ENCODE data around the gene YY1. TPM values are rescaled to one million over a fixed set of nuclear protein-coding genes. Genes with fewer than 3 reads are reported as not detected.

Gene YY1
- total RNA-seq, 1 donor from 2014 or later = 42.4 TPM

DNA sequence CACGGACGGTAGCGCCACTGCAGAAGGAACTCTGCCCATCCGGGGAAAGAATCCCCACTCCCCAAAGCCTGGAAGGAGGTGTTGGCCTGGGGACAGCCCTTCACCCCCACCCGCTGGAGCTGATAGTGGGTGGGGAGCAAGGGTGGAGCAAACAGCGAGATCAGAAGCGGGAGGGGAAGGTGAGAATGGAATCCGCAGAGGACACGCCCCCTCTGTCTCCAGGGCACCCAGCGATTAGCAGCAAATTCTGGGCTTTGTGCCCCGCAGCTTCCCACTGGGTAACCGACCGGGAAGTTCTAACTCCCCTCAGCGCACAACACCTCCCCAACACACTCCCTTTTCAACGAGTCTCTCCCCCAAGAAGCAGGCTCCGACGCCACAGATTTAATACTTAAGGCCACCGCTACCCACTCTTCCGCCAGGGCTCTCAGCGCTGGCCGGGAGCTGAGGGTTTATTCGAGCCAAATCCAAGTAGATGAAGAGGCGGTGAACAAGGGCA is 65.9 kb downstream of the YY1 start:
- H3K4me3 ChIP-seq = peak overlapping the region; percentile 90 to 95
- no peaks in the 10 kb centered on the region for H3K36me3 ChIP-seq
- no peaks in the 10 kb centered on the region for H3K27me3 ChIP-seq
- TF ChIP-seq, protein P1, sequence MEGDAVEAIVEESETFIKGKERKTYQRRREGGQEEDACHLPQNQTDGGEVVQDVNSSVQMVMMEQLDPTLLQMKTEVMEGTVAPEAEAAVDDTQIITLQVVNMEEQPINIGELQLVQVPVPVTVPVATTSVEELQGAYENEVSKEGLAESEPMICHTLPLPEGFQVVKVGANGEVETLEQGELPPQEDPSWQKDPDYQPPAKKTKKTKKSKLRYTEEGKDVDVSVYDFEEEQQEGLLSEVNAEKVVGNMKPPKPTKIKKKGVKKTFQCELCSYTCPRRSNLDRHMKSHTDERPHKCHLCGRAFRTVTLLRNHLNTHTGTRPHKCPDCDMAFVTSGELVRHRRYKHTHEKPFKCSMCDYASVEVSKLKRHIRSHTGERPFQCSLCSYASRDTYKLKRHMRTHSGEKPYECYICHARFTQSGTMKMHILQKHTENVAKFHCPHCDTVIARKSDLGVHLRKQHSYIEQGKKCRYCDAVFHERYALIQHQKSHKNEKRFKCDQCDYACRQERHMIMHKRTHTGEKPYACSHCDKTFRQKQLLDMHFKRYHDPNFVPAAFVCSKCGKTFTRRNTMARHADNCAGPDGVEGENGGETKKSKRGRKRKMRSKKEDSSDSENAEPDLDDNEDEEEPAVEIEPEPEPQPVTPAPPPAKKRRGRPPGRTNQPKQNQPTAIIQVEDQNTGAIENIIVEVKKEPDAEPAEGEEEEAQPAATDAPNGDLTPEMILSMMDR (IDR thresholded peaks at IDR 0.05) = no peak
- peak in 1 of 2 donors; percentile 74 for DNase-seq (ENCODE audit: low spot score in 2 of 2)
- peaks cover 3 to 12% of the 10 kb centered on the region in 2 donors for H3K4me1 ChIP-seq
- no peaks in the 10 kb centered on the region for H3K9me3 ChIP-seq
- intact Hi-C loops (cut with DNase I) = loop anchor here (1.0 to 10.0 kb wide), 3 partner anchors 20 to 540 kb away; no protein-coding TSS in a partner anchor
- H3K27ac ChIP-seq = peak overlapping the region; percentile 74 to 75

DNA sequence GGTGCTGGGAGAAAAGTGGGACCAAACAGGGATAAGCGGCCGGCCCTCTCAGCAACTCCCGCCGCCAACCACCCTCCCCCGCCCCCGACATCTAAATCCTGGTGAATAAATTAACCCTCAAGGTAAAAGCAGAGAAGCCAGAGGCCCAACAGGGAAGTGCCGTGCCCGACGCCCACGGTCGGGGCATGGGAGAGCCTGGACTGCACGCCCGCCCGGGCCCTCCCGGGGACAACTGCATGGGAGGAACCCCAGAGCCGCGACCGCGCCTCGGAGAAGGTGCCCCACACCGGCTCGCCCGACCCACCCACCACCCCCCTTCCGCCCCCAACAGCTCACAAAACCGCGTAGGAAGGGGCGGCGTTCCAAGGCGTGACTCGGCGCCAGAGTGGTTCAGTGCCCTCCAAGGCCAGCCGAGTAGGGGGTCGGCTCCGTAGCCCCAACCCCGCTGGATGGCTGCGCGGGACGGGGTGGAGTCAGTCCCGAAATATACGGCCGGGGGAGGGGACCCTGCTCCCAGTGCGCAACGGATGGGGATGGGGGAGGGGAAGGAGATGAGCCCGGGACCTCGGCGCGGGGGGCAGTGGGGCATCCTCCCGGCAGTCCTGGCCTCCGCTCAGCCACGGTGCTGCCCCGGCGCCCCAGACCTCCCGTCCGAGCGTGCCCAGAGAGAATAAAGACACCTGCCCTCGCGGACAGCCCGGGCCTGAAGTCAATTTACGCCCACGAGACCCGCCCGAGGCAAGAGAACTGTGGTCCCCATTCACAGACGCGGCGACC is 66.6 kb downstream of the YY1 start:
- TF ChIP-seq, protein P1 (IDR thresholded peaks at IDR 0.05) = no peak
- peak in 1 of 2 donors; percentile 76 for DNase-seq (ENCODE audit: low spot score in 2 of 2)

DNA sequence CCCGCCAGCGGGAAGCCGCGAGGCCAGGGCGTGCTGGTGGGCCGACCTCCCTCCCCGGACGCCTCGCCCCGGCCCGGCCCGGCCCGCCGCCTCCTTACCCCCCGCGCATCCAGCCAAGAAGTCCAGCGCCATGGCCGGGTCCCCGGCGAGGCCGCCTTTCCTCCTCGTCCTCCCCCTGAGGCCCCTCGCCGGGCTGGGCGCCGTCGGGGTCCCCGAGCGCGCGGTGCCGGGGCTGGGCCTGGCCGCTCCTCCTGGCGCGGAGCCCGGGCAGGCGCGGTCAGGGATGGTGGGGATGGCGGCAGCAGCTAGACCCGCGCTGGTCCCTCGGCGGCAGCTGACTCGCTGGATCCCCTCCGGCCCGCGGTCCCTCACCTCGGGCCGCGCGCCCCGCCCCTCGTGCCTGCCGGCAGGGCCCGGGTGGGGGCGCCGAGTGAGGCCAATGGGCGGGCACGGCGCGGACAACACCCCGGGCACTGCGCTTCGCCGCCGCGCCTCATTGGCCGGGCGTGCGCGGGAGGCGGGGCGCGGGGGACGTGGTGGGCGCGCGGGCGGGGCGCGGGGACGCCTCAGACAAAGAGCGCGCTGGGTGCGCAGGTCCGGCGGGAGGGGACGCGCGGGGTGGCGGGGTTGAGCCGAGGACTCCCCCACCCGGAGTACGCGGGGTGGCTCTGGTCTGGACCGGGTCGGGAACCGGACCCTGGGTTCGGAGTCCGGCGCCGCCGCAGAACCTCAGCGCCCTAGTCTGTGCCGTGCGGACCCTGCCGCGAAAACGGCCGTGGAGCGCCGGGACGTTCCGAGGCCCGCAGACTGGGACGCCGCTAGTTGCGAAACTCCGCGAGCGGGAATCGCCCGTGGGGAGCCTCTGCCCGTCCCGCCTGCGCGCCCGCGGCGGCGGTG is 67.4 kb downstream of the YY1 start, which contains the start of gene SLC25A29:
Gene SLC25A29 (minus strand): TSS at position 344 of the 897 bp plus-strand sequence. CDS start 212 bp downstream, at position 132.
- TF ChIP-seq, protein P1 (IDR thresholded peaks at IDR 0.05) = no peak
- Histone ChIP-seq H3K27ac (peak within 1 kb of the TSS; percentile 74 to 83), H3K9me3 (no peaks in the 10 kb centered on the region), H3K4me3 (peak within 1 kb of the TSS; percentile 90 to 95), H3K36me3 (no peaks in the 10 kb centered on the region), H3K4me1 (peaks cover 3 to 12% of the 10 kb centered on the region in 2 donors), H3K27me3 (no peaks in the 10 kb centered on the region)
- intact Hi-C loops (cut with DNase I) = loop anchor here (1.0 to 10.0 kb wide), 3 partner anchors 66 to 542 kb away; partner anchors contain the start of gene WDR25
- DNase-seq (ENCODE audit: low spot score in 2 of 2) = peak; percentile 54 to 95

More for the DNA sequence above, 66.6 kb downstream of the YY1 start:
- H3K27ac ChIP-seq = peak overlapping the region; percentile 74 to 75
- intact Hi-C loops (cut with DNase I) = loop anchor here (1.0 to 10.0 kb wide), 5 partner anchors 20 to 541 kb away; partner anchors contain the start of gene WDR25
- H3K36me3 ChIP-seq = no peaks in the 10 kb centered on the region
- peak overlapping the region; percentile 90 to 95 for H3K4me3 ChIP-seq
- H3K27me3 ChIP-seq = no peaks in the 10 kb centered on the region
- H3K4me1 ChIP-seq = peaks cover 3 to 12% of the 10 kb centered on the region in 2 donors
- no peaks in the 10 kb centered on the region for H3K9me3 ChIP-seq

DNA sequence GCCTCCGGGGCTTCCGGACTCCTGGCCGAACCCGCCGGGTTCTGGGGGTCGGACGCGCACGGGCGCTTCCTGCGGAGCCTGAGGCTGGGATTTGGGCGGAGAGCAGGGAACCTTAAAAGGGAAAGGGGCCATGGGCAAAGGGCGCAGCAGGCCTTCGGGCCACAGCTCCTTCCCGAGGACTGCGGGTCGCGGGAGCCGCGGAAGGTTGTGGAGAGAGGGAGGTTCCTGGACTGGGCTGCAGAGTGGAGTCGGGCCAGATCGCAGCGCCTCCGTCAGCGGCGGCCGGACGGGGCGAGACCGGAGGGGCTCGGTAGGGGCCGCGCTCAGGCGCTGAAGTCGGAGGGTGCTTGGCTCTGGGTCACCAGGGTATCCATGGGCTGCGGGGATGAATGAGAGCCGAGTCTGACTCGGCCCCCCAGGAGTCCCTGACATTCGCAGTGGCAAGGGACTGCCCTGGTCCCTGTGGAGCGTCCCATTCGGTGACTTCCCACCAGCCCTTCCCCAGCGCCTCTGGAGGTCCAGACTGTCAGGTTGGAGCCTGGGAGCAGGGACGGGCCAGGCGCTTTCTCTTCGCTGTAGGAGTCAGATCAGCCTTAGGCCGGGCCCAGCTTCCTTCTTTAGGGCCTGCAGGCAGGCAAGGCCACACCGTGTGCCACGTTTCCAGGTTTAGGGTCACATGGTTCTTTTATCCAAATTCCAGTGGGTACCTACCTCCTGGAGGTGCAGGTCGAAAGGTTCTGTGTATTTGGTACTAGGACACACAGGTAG is 68.2 kb downstream of the YY1 start:
- H3K4me1 ChIP-seq = peaks cover 3 to 12% of the 10 kb centered on the region in 2 donors
- no peaks in the 10 kb centered on the region for H3K36me3 ChIP-seq
- peak overlapping the region; percentile 90 to 95 for H3K4me3 ChIP-seq
- no peaks in the 10 kb centered on the region for H3K9me3 ChIP-seq
- intact Hi-C loops (cut with DNase I) = loop anchor here (1.0 to 10.0 kb wide), 3 partner anchors 67 to 542 kb away; partner anchors contain the start of gene WDR25
- H3K27ac ChIP-seq = peak overlapping the region; percentile 74 to 83
- TF ChIP-seq, protein P1 (IDR thresholded peaks at IDR 0.05) = no peak
- DNase-seq (ENCODE audit: low spot score in 2 of 2) = no peak
- no peaks in the 10 kb centered on the region for H3K27me3 ChIP-seq
